PFSK-1 (cell line): ENCODE data around the gene SAMD8.

Experiments used
- FOXP2 ChIP-seq: optimal IDR thresholded peaks from 2 replicates; pipeline ENCODE3; 2011; ENCODE audit warnings: borderline replicate concordance, control low read depth, inconsistent platforms; ENCODE audit not compliant: insufficient read depth; ENCODE audit errors: extremely low read length, extremely low read depth
- POLR2AphosphoS5 ChIP-seq: IDR thresholded peaks from 2 replicates; pipeline ENCODE4 v1.6.1; 2012; ENCODE audit warnings: low read depth, mild to moderate bottlenecking, control low read depth, low read length, moderate library complexity
- SIN3A ChIP-seq: IDR thresholded peaks from 2 replicates; pipeline ENCODE4 v1.6.1; 2012; ENCODE audit warnings: mild to moderate bottlenecking, low read length, moderate library complexity, borderline replicate concordance; ENCODE audit not compliant: insufficient read depth
- TAF1 ChIP-seq: IDR thresholded peaks from 2 replicates; pipeline ENCODE4 v1.6.1; 2012; ENCODE audit warnings: low read length, control low read depth, borderline replicate concordance; ENCODE audit not compliant: insufficient read depth
- TF ChIP-seq, protein P1 (sequence below), 2 experiments: IDR thresholded peaks; 2 replicates each; pipeline versions ENCODE4 v1.6.1 to v1.8.0; 2011 to 2012; ENCODE audit warnings: low read depth in 2 of 2, low read length in 2 of 2, control low read depth in 1 of 2, inconsistent platforms in 1 of 2, mild to moderate bottlenecking in 1 of 2, moderate library complexity in 1 of 2; ENCODE audit not compliant: insufficient read depth in 1 of 2

SAMD8 gene

DNA sequence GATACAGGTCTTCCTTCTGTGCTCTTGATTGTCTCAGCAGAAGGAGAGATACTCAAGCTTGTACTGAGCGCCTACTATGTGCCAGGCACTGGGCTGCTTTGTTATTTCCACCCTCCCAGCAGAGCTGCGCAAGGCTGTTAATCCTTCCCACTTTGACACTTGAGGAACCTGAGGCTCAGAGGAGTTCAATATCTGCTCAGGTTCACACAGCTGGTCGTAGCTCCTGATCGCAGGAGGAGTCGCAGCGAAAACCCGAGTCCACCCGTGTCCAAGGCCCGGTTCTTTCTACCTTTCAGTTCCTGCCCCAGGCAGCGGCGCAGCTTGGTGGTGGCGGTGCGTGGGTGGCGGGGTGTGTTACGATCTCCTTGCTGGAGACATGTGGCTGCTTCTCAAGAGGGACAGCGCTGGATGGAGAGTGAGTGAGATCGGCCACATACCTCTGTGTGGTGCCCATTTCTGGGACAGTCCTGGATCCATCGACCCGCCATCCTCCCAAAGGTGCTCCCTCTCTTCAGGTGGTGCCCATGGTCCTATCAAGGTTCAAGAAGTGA, 26.5 kb upstream of the SAMD8 start:
- TF ChIP-seq, protein P1, sequence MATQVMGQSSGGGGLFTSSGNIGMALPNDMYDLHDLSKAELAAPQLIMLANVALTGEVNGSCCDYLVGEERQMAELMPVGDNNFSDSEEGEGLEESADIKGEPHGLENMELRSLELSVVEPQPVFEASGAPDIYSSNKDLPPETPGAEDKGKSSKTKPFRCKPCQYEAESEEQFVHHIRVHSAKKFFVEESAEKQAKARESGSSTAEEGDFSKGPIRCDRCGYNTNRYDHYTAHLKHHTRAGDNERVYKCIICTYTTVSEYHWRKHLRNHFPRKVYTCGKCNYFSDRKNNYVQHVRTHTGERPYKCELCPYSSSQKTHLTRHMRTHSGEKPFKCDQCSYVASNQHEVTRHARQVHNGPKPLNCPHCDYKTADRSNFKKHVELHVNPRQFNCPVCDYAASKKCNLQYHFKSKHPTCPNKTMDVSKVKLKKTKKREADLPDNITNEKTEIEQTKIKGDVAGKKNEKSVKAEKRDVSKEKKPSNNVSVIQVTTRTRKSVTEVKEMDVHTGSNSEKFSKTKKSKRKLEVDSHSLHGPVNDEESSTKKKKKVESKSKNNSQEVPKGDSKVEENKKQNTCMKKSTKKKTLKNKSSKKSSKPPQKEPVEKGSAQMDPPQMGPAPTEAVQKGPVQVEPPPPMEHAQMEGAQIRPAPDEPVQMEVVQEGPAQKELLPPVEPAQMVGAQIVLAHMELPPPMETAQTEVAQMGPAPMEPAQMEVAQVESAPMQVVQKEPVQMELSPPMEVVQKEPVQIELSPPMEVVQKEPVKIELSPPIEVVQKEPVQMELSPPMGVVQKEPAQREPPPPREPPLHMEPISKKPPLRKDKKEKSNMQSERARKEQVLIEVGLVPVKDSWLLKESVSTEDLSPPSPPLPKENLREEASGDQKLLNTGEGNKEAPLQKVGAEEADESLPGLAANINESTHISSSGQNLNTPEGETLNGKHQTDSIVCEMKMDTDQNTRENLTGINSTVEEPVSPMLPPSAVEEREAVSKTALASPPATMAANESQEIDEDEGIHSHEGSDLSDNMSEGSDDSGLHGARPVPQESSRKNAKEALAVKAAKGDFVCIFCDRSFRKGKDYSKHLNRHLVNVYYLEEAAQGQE (IDR thresholded peaks at IDR 0.05; ENCODE audit: insufficient read depth in 1 of 2, low read depth in 2 of 2, low read length in 2 of 2): no peak
- no peak for TF ChIP-seq POLR2AphosphoS5
- no peak for TF ChIP-seq FOXP2
- no peak for TF ChIP-seq SIN3A
- TF ChIP-seq TAF1: no peak

- TF ChIP-seq, protein P1 (IDR thresholded peaks at IDR 0.05; ENCODE audit: insufficient read depth in 1 of 2, low read depth in 2 of 2, low read length in 2 of 2): no peak
- no peak for TF ChIP-seq FOXP2
- TF ChIP-seq TAF1: no peak
- no peak for TF ChIP-seq SIN3A
- TF ChIP-seq POLR2AphosphoS5: no peak
Observed at GRCh38 chr10:75086278-75086934, 25.1 kb upstream of the SAMD8 start.

DNA sequence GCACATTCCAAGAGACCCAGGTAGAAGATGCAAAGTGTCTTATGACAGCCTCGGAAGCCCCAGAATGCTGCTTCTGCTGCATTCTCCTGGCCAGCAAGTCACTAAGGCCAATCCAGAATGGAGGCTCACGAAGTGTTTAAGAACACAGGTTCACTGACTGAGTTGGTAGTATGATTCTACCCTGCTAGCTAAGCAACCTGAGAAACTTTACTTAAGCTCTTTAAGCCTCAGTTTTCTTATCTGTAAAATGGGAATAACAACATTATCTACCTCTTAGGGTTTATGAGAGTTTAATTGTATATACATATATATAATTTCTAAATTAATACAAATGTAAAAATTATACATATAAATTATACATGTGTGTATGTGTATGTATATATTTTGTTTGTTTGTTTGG, 22.8 kb upstream of the SAMD8 start:
- TF ChIP-seq POLR2AphosphoS5 (no peak), SIN3A (no peak), TAF1 (no peak), FOXP2 (no peak)
- TF ChIP-seq, protein P1 (IDR thresholded peaks at IDR 0.05; ENCODE audit: insufficient read depth in 1 of 2, low read depth in 2 of 2, low read length in 2 of 2): no peak

- no peak for TF ChIP-seq POLR2AphosphoS5
- no peak for TF ChIP-seq SIN3A
- no peak for TF ChIP-seq FOXP2
- no peak for TF ChIP-seq TAF1
- TF ChIP-seq, protein P1 (IDR thresholded peaks at IDR 0.05; ENCODE audit: insufficient read depth in 1 of 2, low read depth in 2 of 2, low read length in 2 of 2): no peak
Observed at GRCh38 chr10:75089634-75090033, 21.8 kb upstream of the SAMD8 start.
